ENCODE data around the gene GSTM5. TPM values are rescaled to one million over a fixed set of nuclear protein-coding genes. Genes with fewer than 3 reads are reported as not detected.
A peak's percentile ranks its signal among the peaks of the same experiment; 100 is the strongest.

The GSTM5 gene
- total and polyA plus RNA-seq, 2 of the 13 experiments (the other 11 are each of a cell fraction or from before 2014, with no cell fraction given) = not detected

GRCh38 chr1:109763646-109764415 lies 51.8 kb downstream of the GSTM5 start, which contains the start of gene EPS8L3 (continued):
- peak; percentile 60; the same call in 1 of the 2 replicates for TF ChIP-seq TFDP2 (CRISPR knock-in tag; IDR thresholded peaks at IDR 0.05)
- TF ChIP-seq ATF5 (CRISPR knock-in tag; IDR thresholded peaks at IDR 0.05; ENCODE audit: low read depth) = no peak
- peak; percentile 84 for TF ChIP-seq AHR (CRISPR knock-in tag; IDR thresholded peaks at IDR 0.05)
- TF ChIP-seq CEBPB (IDR thresholded peaks at IDR 0.05; ENCODE audit: borderline replicate concordance, low read depth, low read length) = no peak
- peak; percentile 59 for TF ChIP-seq ELF1 (CRISPR knock-in tag; IDR thresholded peaks at IDR 0.05)
- TF ChIP-seq SUZ12 (IDR thresholded peaks at IDR 0.05; ENCODE audit: low read depth, low read length) = no peak
- no peak for TF ChIP-seq MLX (CRISPR knock-in tag; IDR thresholded peaks at IDR 0.05)
- no peak; the same call in 1 of the 2 replicates for TF ChIP-seq PRDM4 (CRISPR knock-in tag; IDR thresholded peaks at IDR 0.05; ENCODE audit: borderline replicate concordance)
- TF ChIP-seq ZFP82 (CRISPR knock-in tag; IDR thresholded peaks at IDR 0.05; ENCODE audit: borderline replicate concordance) = no peak
- TF ChIP-seq AGO1 (IDR thresholded peaks at IDR 0.05; ENCODE audit: low read depth, low read length, poor library complexity, severe bottlenecking) = no peak
- no peak for TF ChIP-seq PRPF4 (IDR thresholded peaks at IDR 0.05; ENCODE audit: low read depth, low read length, poor library complexity, severe bottlenecking)
- no peak for TF ChIP-seq NCOA5 (CRISPR knock-in tag; IDR thresholded peaks at IDR 0.05)
- TF ChIP-seq ZBTB33 (CRISPR knock-in tag; IDR thresholded peaks at IDR 0.05) = peak; percentile 20; the same call in 1 of the 2 replicates
- peak; percentile 71 for TF ChIP-seq ARID5B (CRISPR knock-in tag; IDR thresholded peaks at IDR 0.05)
- TF ChIP-seq DR1 (CRISPR knock-in tag; IDR thresholded peaks at IDR 0.05) = peak; percentile 28; the same call in 1 of the 2 replicates
- TF ChIP-seq NR2F2 (IDR thresholded peaks at IDR 0.05; ENCODE audit: borderline replicate concordance, low read depth) = no peak; the same call in 1 of the 2 replicates
- no peak for TF ChIP-seq NR2C2 (CRISPR knock-in tag; IDR thresholded peaks at IDR 0.05; ENCODE audit: borderline replicate concordance)
- no peak for TF ChIP-seq PHB2 (IDR thresholded peaks at IDR 0.05; ENCODE audit: partially characterized antibody)

All from HepG2 (cell line).